ENCODE results near the gene UBA6. TPM values are rescaled to one million over a fixed set of nuclear protein-coding genes. Genes with fewer than 3 reads are reported as not detected.

The UBA6 gene
- total RNA-seq, 1 donor from 2014 or later = 18.1 TPM

Other genes with a start within 250 kb of the UBA6 start
- 7.3 TPM for gene CENPC, start 155.7 kb downstream of the UBA6 start, total RNA-seq
- gene STAP1, start 142.4 kb downstream of the UBA6 start, total RNA-seq = not detected
- not detected for gene GNRHR, start 53.2 kb upstream of the UBA6 start, total RNA-seq
- not detected for gene TMPRSS11D, start 182.8 kb upstream of the UBA6 start, total RNA-seq